Activated CD8-positive, alpha-beta memory T cell treated with anti-CD3 and anti-CD28 coated beads, Interleukin-2, amount 50 U/mL, for 1 hour (primary cell): ENCODE data around the gene CEACAM18.
"Not testable (repeated sequence)": the region's sequence is repeated elsewhere in the genome, so short reads cannot be mapped to it uniquely, and the experiment has no call there.

ENCODE experiments used
- DNase-seq: peaks from one replicate; pipeline ENCODE4 v3.0.0-alpha.2; 2020; ENCODE audit errors: extremely low read depth

CEACAM18 gene

DNA sequence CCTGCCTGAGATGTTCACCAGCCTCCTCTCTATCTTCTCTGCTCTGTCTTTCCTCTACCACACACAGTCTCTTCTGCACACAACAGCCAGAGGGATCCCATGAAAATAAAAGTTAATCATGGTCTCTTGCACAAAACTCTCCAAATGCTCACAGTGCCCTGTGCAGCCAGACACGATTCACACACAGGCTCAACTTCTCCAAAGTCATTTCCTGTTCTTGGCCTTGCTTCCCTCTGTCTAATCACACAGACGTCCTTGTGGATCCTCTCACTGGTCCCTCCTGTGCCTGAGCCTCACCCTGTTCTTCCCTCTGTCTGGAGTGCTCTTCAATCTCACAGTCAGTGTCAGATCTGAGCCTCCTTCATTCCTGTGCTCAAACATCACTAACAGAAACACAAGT, 15.4 kb downstream of the CEACAM18 start:
- no peak for DNase-seq

- no peak for DNase-seq
Measured at GRCh38 chr19:51497666-51498065, 19.3 kb downstream of the CEACAM18 start.

DNA sequence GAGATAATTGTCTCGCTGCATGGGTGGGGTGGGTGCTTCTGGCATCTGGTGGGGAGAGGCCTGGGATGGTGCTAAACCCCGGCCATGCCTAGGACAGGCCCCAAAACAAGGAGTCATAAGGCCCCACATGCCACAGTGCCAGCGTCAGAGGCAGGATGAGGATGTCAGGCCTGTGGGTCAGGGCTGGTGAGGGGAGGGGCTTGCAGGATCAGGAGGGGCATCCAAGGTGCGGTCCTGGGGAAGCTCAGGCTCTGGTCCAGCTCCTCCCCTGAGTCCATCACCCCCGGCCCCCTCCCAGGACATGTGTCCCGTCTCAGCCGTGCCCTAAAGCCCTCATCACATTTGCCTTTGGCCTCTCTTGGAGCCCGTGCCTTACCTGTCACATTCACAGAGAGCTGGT, 22.6 kb downstream of the CEACAM18 start:
- DNase-seq: not testable (repeated sequence)

GRCh38 chr19:51501594-51502263, 23.4 kb downstream of the CEACAM18 start, which contains the start of gene SIGLEC12:
Gene SIGLEC12 (minus strand): TSS chr19:51501800. CDS start chr19:51501733, 67 bp downstream.
- no peak for DNase-seq

- no peak for DNase-seq
Measured at GRCh38 chr19:51503286-51503817, 25.0 kb downstream of the CEACAM18 start.

GRCh38 chr19:51503896-51504295, 25.6 kb downstream of the CEACAM18 start:
- no peak for DNase-seq

- DNase-seq: no peak
Measured at GRCh38 chr19:51505904-51506303, 27.6 kb downstream of the CEACAM18 start.

DNA sequence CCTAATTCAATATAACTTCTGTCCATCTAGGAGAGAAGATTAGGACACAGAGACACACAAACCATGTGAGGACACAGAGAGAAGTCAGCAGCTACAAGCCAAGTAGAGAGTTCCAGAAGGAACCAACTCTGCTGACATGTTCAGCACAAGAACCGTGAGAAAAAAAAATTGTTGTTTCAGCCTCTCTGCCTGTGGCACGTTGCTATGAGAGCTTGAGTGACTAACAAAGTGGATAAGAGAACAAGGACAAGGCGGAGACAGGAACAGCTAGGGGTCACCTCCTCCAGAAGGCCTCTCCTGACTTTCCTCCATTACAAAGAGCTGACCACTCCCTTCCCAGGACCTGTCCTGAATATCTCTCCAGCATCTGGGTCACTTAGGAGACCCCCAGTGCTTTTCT, 28.9 kb downstream of the CEACAM18 start:
- no peak for DNase-seq

DNA sequence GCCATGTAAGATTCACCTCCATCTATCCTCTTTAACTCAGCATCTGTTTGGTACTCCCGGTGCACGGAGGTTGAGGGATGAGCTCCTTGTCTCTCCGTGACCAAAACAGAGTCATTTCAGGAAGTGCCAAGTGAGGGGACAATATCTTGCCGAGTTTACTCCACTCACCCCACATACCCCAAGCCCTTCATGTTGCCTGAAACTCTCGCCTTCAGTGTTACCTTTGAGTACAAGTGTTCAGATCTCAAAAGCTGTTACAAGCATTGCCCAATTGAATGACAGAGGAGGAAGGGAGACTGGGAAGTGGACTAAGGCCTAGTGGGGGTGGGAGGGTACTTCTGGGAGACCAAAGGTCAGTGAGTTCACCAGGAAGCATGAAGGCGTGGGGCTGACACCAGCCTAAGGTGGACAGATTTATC, 29.3 kb downstream of the CEACAM18 start:
- no peak for DNase-seq

- DNase-seq: no peak
Measured at GRCh38 chr19:51508059-51508733, 29.9 kb downstream of the CEACAM18 start.

DNA sequence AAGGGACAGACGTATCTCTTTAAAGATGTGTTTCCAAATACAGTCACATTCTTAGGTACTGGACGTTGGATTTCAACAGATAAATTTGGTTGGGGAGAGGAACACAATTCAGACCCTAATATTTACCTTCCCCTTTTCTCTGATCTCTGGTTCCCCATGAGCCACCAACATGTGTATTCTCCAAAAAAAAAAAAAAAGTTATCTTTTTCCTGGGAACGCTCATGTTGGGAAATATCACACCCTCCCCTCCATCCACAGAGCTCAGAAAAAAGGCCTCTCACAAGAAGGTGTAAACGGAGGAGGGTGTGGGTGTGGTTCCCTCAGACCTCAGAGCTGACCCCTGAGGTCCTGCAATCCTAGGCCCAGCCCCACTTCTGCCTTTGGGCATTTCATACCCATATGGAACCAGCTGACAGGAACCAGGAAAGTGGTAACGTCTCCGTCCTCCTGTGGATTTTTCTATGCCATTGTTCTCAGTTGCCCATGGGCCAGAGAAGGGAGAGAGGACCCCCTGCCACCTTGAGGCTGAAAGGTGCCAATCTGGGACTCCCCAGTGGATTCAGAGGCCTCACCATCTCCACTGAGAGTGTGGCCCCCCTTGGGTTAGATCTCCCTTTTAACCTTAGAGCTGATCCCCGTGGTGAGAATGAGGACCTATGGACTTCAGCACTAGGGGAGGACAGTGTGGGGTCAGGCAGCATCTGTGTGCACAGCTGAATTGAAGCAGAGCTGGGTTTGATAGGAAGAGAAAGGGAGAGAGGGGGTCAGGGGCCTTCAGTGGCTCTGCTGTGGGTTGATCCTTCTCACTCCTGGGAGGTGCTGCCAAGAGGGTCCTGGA, 31.7 kb downstream of the CEACAM18 start:
- no peak for DNase-seq

DNA sequence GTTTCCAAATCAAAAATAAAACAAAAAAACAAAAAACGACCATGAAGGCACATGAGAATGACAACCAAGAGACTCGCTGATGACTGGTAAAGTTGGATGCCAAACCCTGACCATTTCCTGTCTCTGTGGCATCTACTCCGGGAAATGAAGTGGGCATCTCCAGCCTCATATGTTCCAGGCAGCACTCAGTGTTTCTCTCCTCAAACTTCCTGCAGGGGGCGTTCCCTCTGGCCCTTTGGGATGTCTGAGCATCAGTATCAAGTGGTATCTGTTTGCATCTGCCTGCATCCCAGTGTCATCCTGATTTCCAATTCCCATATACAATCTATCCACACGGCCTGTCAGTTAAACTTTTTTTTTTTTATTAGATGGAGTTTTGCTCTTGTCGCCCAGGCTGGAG, 33.0 kb downstream of the CEACAM18 start:
- no peak for DNase-seq

DNA sequence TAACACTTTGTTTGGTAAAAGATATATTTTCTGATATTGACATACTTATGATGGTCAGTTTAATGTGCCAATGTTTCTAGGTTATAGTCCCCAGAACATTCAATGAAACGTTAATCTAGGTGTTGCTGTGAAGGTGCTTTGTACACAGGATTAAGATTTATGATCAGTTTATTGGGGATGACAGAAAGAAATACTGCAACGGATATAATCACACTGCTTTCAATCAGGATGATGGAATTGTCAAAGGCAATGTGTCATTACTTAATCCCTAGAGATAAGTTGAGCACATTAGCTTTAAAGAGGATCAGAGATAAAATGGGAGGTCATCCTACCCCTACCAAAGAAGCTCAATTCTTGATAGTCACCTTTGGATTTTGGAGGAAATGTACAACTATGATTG, 35.6 kb downstream of the CEACAM18 start:
- no peak for DNase-seq

DNA sequence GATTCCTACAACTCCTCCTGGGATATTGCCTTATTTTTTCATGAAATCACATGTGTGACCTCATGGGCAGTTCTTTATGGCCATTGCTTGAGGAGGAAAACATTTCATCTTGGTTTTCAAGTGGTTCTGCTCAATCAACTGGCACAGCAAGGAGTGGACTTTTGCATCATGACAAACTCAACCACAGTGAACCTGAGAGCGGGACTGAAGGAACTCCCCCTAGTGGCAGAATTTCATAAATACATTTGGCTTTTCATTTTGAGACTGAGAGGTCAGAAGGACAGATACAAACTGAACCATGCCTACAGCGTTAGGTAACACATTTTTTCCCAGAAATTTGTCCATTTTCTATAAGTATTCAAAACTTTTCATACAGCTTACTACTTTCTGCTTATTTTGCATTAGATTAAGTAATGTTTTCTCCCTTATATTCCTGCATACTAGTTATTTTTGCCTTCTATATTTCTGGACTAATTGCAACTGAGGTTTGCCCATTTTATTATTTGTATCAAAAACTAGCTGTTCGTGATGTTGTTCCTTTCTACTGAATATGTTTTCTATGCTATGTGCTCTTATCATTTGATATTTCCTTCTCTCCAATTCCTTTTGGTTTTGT, 36.6 kb downstream of the CEACAM18 start:
- DNase-seq: no peak

GRCh38 chr19:51520728-51521127, 42.4 kb downstream of the CEACAM18 start:
- no peak for DNase-seq

GRCh38 chr19:51521357-51521756, 43.0 kb downstream of the CEACAM18 start:
- no peak for DNase-seq

- no peak for DNase-seq
Measured at GRCh38 chr19:51521781-51522180, 43.4 kb downstream of the CEACAM18 start.

GRCh38 chr19:51524666-51525264, 46.4 kb downstream of the CEACAM18 start:
- no peak for DNase-seq

- DNase-seq: no peak
Measured at GRCh38 chr19:51525651-51526050, 47.3 kb downstream of the CEACAM18 start.

- no peak for DNase-seq
Measured at GRCh38 chr19:51529301-51529700, 51.0 kb downstream of the CEACAM18 start.

GRCh38 chr19:51530616-51531015, 52.3 kb downstream of the CEACAM18 start:
- DNase-seq: no peak
